HepG2 (cell line): ENCODE measurements around the gene LYRM9. TPM values are rescaled to one million over a fixed set of nuclear protein-coding genes. Genes with fewer than 3 reads are reported as not detected.
"Not testable (repeated sequence)": the region's sequence is repeated elsewhere in the genome, so short reads cannot be mapped to it uniquely, and the experiment has no call there.

ENCODE experiments used
- ATAC-seq: fragments of 200-7000 bp; cut with Tn5 transposase; 3 replicates; pipeline ENCODE4 v1.9.1; 2020; ENCODE audit warnings: mild to moderate bottlenecking, moderate library complexity
- BruUV-seq: library from RNA; stranded (reverse); fragments of 400-500 nt; replicated peaks from 2 replicates; lab custom pipeline; 2021; lab: Mats Ljungman, UMichigan
- CTCF ChIA-PET: fragments of 300-600 bp; formaldehyde crosslinking; extraction: SDS; loops from one replicate; lab custom pipeline; 2021; ENCODE audit warnings: low total read pairs, inconsistent platforms, low intra/inter-chr PET ratio; lab: Yijun Ruan, JAX
- POLR2A ChIA-PET: fragments of 350-600 bp; sonication (Branson Sonifier 250); formaldehyde crosslinking; loops from one replicate; lab custom pipeline; 2020; ENCODE audit warnings: antibody characterized with exemption, inconsistent platforms; lab: Yijun Ruan, JAX
- DNase-seq: peaks from one replicate; pipeline ENCODE4 v3.0.0-alpha.2; 2015; ENCODE audit warnings: low spot score
- FAIRE-seq: peaks from 3 replicates; lab custom pipeline; 2011; peaks lifted over from hg19 to GRCh38; lab: Jason Lieb, UNC
- H2AFZ ChIP-seq: one replicate; pipeline ENCODE4 v1.6.1; 2011; ENCODE audit warnings: low read length, inconsistent platforms
- H3K27ac ChIP-seq: fragments of 300-600 bp; 3 replicates; pipeline ENCODE4 v1.8.0; 2011; ENCODE audit warnings: mixed run types, mild to moderate bottlenecking, mixed read lengths, low read length, inconsistent platforms; ENCODE audit not compliant: insufficient read depth; ENCODE audit errors: extremely low read length
- H3K27me3 ChIP-seq, 2 experiments: fragments of 200-600 bp in 1 of 2; 2 replicates in 1 of 2; 3 replicates in 1 of 2; pipeline versions ENCODE4 v1.6.0 to v1.8.0; 2011; ENCODE audit warnings: low read length in 2 of 2, mild to moderate bottlenecking in 2 of 2, moderate library complexity in 2 of 2, inconsistent platforms in 1 of 2; ENCODE audit not compliant: insufficient read depth in 2 of 2, control insufficient read depth in 1 of 2
- H3K36me3 ChIP-seq, 2 experiments: fragments of 200-600 bp in 1 of 2; replicated peaks in 1 of 2; 2 replicates in 1 of 2; 3 replicates in 1 of 2; pipeline versions ENCODE4 v1.5.1 to v1.8.0; 2011; ENCODE audit warnings: low read length in 2 of 2, inconsistent platforms in 1 of 2; ENCODE audit not compliant: insufficient read depth in 2 of 2, control insufficient read depth in 1 of 2
- H3K4me1 ChIP-seq: 2 replicates; pipeline ENCODE4 v1.5.1; 2012; ENCODE audit warnings: low read length, inconsistent platforms; ENCODE audit not compliant: insufficient read depth
- H3K4me2 ChIP-seq: 2 replicates; pipeline ENCODE4 v1.6.0; 2011; ENCODE audit warnings: low read depth, low read length, inconsistent platforms
- H3K4me3 ChIP-seq, 3 experiments: fragments of 200-600 bp in 1 of 3; sonication (generic), shearing (Covaris generic) in 1 of 3; replicated peaks in 1 of 3; 2 replicates each; pipeline ENCODE4 v1.5.1; 2011 to 2016; ENCODE audit warnings: low read length in 3 of 3, inconsistent platforms in 2 of 3, low read depth in 2 of 3, mild to moderate bottlenecking in 2 of 3, control low read depth in 1 of 3, mixed read lengths in 1 of 3; ENCODE audit not compliant: insufficient read depth in 1 of 3
- H3K79me2 ChIP-seq: one replicate; pipeline ENCODE4 v1.6.1; 2011; ENCODE audit warnings: low read length, inconsistent platforms; ENCODE audit not compliant: insufficient read depth
- H3K9ac ChIP-seq: 2 replicates; pipeline ENCODE4 v1.6.0; 2011; ENCODE audit warnings: mild to moderate bottlenecking, low read depth, low read length, inconsistent platforms; ENCODE audit not compliant: insufficient read depth
- H3K9me3 ChIP-seq: 2 replicates; pipeline ENCODE4 v1.5.1; 2012; ENCODE audit warnings: mild to moderate bottlenecking, low read length
- H4K20me1 ChIP-seq: 2 replicates; pipeline ENCODE4 v1.6.0; 2011; ENCODE audit warnings: inconsistent platforms, mild to moderate bottlenecking, low read length, moderate library complexity; ENCODE audit not compliant: insufficient read depth
- KDM6A ChIP-seq: IDR thresholded peaks from 2 replicates; pipeline ENCODE4 v1.6.1; 2016; ENCODE audit warnings: low read depth
- ZNF224 ChIP-seq: sonication (generic); formaldehyde crosslinking; IDR thresholded peaks from 2 replicates; pipeline ENCODE4 v1.5.0; 2020; ENCODE audit warnings: mild to moderate bottlenecking, missing genetic modification reagents
- WGBS: methylation state at CpG from one replicate; pipeline ENCODE4 v1.1.6; 2017; ENCODE audit warnings: low lambda C conversion rate; 5-methylcytosine and 5-hydroxymethylcytosine counted together
- in situ Hi-C: cut with HindIII; loops from 2 replicates; pipeline ENCODE4 v1.10.0; 2017; ENCODE audit warnings: low pct_unique_long_range_greater_than_20kb; ENCODE audit not compliant: extremely low pct_ligation_motif_present
- intact Hi-C: fragments of 100-400 bp; cut with micrococcal nuclease; formaldehyde crosslinking; loops from one replicate; pipeline ENCODE4 v1.10.0; 2022; ENCODE audit not compliant: unreplicated experiment
- polyA plus RNA-seq, 8 experiments: library from polyadenylated mRNA; depleted of rRNA in 3 of 8; stranded (reverse) in 7 of 8; unstranded in 1 of 8; fragments of >200 nt; fragmentation: Illumina TruSeq in 4 of 8; extraction: Trizol in 4 of 8; gene quantifications; 2 replicates each; pipeline versions ENCODE4 v1.2.1 to v1.2.3, GENCODE V29; 2011 to 2016; ENCODE audit warnings: low read depth in 4 of 8, missing spikeins in 1 of 8, mixed read lengths in 1 of 8; ENCODE audit not compliant: insufficient read depth in 1 of 8
- total RNA-seq, 5 experiments: library from RNA; depleted of rRNA; stranded (reverse); fragments of >200 nt; fragmentation: Illumina TruSeq; extraction: Trizol; gene quantifications; 2 replicates each; pipeline ENCODE4 v1.2.3, GENCODE V29; 2016; ENCODE audit warnings: low read depth in 1 of 5
- TF ChIP-seq, protein P1 (sequence below): sonication (generic); formaldehyde crosslinking; IDR thresholded peaks from 2 replicates; pipeline ENCODE4 v1.5.0; 2020; ENCODE audit warnings: mild to moderate bottlenecking, missing genetic modification reagents, borderline replicate concordance

Gene LYRM9
- total and polyA plus RNA-seq, 2 of the 13 experiments (the other 11 are each of a cell fraction or from before 2014, with no cell fraction given): 0.24 to 0.66 TPM

DNA sequence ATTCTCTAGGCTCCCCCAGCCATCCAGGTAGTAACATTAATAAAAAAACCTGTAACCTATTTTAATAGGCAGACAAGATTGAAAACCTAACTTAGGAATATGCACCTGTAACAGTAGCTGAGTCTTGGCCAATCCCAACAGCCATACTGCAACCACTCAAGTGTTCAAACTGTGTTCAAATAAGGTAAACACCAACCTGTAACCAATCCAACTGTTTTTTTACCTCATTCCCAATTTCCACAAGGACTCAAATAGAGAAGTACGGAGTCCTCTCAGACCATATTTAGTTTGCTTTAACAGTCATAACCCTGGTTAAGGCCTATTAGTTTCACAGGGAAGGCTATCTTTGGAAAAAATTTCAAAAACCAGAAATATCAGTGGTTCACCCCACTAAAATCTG, 52.5 kb downstream of the LYRM9 start:
- Histone ChIP-seq H3K36me3 (no peaks in the 10 kb centered on the region), H3K79me2 (no peaks in the 10 kb centered on the region), H3K9me3 (no peaks in the 10 kb centered on the region), H2AFZ (no peak overlapping the region), H4K20me1 (no peaks in the 10 kb centered on the region; the same call in 1 of the 2 replicates), H3K27me3 (no peaks in the 10 kb centered on the region; a peak in 1 of 5 replicates), H3K9ac (no peak overlapping the region), H3K4me3 (no peak overlapping the region), H3K4me1 (peaks cover 6% of the 10 kb centered on the region), H3K4me2 (no peak overlapping the region), H3K27ac (no peak overlapping the region)
- FAIRE-seq (no peak), DNase-seq (no peak), ATAC-seq (no peak)
- TF ChIP-seq, protein P1, sequence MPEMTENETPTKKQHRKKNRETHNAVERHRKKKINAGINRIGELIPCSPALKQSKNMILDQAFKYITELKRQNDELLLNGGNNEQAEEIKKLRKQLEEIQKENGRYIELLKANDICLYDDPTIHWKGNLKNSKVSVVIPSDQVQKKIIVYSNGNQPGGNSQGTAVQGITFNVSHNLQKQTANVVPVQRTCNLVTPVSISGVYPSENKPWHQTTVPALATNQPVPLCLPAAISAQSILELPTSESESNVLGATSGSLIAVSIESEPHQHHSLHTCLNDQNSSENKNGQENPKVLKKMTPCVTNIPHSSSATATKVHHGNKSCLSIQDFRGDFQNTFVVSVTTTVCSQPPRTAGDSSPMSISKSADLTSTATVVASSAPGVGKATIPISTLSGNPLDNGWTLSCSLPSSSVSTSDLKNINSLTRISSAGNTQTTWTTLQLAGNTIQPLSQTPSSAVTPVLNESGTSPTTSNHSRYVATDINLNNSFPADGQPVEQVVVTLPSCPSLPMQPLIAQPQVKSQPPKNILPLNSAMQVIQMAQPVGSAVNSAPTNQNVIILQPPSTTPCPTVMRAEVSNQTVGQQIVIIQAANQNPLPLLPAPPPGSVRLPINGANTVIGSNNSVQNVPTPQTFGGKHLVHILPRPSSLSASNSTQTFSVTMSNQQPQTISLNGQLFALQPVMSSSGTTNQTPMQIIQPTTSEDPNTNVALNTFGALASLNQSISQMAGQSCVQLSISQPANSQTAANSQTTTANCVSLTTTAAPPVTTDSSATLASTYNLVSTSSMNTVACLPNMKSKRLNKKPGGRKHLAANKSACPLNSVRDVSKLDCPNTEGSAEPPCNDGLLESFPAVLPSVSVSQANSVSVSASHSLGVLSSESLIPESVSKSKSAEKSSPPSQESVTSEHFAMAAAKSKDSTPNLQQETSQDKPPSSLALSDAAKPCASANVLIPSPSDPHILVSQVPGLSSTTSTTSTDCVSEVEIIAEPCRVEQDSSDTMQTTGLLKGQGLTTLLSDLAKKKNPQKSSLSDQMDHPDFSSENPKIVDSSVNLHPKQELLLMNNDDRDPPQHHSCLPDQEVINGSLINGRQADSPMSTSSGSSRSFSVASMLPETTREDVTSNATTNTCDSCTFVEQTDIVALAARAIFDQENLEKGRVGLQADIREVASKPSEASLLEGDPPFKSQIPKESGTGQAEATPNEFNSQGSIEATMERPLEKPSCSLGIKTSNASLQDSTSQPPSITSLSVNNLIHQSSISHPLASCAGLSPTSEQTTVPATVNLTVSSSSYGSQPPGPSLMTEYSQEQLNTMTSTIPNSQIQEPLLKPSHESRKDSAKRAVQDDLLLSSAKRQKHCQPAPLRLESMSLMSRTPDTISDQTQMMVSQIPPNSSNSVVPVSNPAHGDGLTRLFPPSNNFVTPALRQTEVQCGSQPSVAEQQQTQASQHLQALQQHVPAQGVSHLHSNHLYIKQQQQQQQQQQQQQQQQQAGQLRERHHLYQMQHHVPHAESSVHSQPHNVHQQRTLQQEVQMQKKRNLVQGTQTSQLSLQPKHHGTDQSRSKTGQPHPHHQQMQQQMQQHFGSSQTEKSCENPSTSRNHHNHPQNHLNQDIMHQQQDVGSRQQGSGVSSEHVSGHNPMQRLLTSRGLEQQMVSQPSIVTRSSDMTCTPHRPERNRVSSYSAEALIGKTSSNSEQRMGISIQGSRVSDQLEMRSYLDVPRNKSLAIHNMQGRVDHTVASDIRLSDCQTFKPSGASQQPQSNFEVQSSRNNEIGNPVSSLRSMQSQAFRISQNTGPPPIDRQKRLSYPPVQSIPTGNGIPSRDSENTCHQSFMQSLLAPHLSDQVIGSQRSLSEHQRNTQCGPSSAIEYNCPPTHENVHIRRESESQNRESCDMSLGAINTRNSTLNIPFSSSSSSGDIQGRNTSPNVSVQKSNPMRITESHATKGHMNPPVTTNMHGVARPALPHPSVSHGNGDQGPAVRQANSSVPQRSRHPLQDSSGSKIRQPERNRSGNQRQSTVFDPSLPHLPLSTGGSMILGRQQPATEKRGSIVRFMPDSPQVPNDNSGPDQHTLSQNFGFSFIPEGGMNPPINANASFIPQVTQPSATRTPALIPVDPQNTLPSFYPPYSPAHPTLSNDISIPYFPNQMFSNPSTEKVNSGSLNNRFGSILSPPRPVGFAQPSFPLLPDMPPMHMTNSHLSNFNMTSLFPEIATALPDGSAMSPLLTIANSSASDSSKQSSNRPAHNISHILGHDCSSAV (CRISPR knock-in tag): no peak
- no peak for TF ChIP-seq ZNF224
- TF ChIP-seq KDM6A: no peak
- CTCF ChIA-PET: no interaction called here
- intact Hi-C loops (no loop called here), in situ Hi-C loops (no loop called here)
- POLR2A ChIA-PET: no interaction called here
- 0% methylated on average over 1 of the region's 1 CpG for WGBS
- BruUV-seq: no TSS peak

DNA sequence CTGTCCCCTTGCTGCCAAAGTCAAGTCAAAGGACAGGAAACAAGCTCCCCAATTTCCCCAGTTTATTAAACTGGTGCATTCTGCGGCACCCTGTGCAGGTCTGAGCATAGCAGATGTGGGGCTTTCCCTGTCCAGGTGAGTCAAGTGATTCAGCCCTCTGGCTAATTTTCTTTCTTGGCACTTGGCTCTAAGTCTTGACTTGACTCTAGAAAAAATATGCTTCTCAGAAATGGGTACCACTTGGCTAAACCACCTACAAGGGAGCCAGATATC, 52.8 kb downstream of the LYRM9 start:
- CTCF ChIA-PET, H3K36me3 ChIP-seq, ATAC-seq, H3K79me2 ChIP-seq, H3K9me3 ChIP-seq, H3K9ac ChIP-seq, H3K4me1 ChIP-seq, H2AFZ ChIP-seq, intact Hi-C loops, H3K4me3 ChIP-seq, FAIRE-seq, DNase-seq, H3K4me2 ChIP-seq, in situ Hi-C loops, POLR2A ChIA-PET, H3K27me3 ChIP-seq, H3K27ac ChIP-seq, H4K20me1 ChIP-seq, BruUV-seq: not testable (repeated sequence)
- no CpG with 5 or more reads among the region's 1 CpG for WGBS
